Activated CD4-positive, alpha-beta memory T cell treated with anti-CD3 and anti-CD28 coated beads for 36 hours (primary cell): Measurements from ENCODE around the gene SLC17A4. TPM values are rescaled to one million over a fixed set of nuclear protein-coding genes. Genes with fewer than 3 reads are reported as not detected.
A peak's percentile ranks its signal among the peaks of the same experiment; 100 is the strongest.

Experiments used
- CTCF ChIA-PET: fragments of 350-600 bp; sonication (Branson Sonifier 250); formaldehyde crosslinking; loops from one replicate; lab custom pipeline; 2021; ENCODE audit warnings: antibody characterized with exemption, inconsistent platforms; lab: Charles Lee
- POLR2A ChIA-PET: fragments of 350-600 bp; sonication (Branson Sonifier 250); formaldehyde crosslinking; loops from one replicate; lab custom pipeline; 2021; ENCODE audit warnings: antibody characterized with exemption; lab: Charles Lee
- DNase-seq: peaks from one replicate; pipeline ENCODE4 v3.0.0-alpha.2; 2020
- H3K27ac Mint-ChIP-seq: one replicate; pipeline ENCODE4 v1.8.0; 2021; ENCODE audit warnings: mixed read lengths
- H3K27me3 Mint-ChIP-seq: one replicate; pipeline ENCODE4 v1.8.0; 2021; ENCODE audit warnings: mixed read lengths
- H3K36me3 Mint-ChIP-seq: one replicate; pipeline ENCODE4 v1.8.0; 2021; ENCODE audit warnings: mixed read lengths
- H3K4me1 Mint-ChIP-seq: one replicate; pipeline ENCODE4 v1.8.0; 2021; ENCODE audit warnings: low read depth, mixed read lengths
- H3K4me3 Mint-ChIP-seq: one replicate; pipeline ENCODE4 v1.8.0; 2021; ENCODE audit warnings: mild to moderate bottlenecking, mixed read lengths
- H3K9me3 Mint-ChIP-seq: one replicate; pipeline ENCODE4 v1.8.0; 2021; ENCODE audit warnings: mixed read lengths
- intact Hi-C: fragments of 100-400 bp; cut with micrococcal nuclease; formaldehyde crosslinking; loops from one replicate; pipeline ENCODE4 v1.15.1; 2023
- total RNA-seq, 2 experiments: library from RNA; stranded (reverse); gene quantifications; one replicate each; pipeline ENCODE4 v1.2.3, GENCODE V29; 2021

SLC17A4 gene
- total RNA-seq, 2 experiments from 2014 or later: not detected

DNA sequence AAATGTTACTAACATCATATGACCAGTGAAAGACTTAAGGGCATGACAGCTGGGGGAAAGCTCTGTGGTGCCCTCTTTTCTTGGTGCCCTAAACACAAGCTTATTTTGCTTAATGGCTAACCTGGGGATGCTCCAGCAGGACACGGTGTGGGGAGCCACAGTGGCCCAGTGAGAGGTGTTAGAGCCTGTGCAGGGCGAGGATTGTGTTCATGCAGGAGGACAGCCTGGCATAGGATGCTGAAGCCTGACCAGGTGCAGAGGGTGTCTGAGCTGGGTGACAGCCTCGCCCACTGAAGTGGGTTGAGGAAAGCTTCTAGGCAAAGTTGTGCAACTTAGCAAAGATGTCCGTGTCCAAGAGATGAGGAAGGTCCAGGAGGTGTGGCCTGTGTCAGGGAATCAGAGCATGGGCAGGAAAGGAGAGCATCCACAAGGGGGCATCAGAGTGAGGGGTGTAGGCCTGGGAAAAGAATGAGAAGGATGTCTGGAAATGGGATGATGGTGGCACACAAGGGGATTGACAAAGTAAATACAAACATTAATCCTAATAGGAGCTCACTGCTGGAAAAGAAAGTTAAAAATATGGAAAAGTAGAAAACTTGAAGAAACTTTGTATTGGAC is 33.9 kb downstream of the SLC17A4 start:
- no peaks in the 10 kb centered on the region for H3K27me3 Mint-ChIP-seq
- no peak overlapping the region for H3K4me3 Mint-ChIP-seq
- POLR2A ChIA-PET: no interaction called here
- H3K27ac Mint-ChIP-seq: no peak overlapping the region
- H3K36me3 Mint-ChIP-seq: no peaks in the 10 kb centered on the region
- DNase-seq: peak; percentile 63
- intact Hi-C loops: loop anchor here (2.0 to 5.0 kb wide), 4 partner anchors 39 to 204 kb away; no protein-coding TSS in a partner anchor
- H3K4me1 Mint-ChIP-seq: peaks cover 11% of the 10 kb centered on the region
- CTCF ChIA-PET: interaction anchor here (0.8 to 5.6 kb wide), 22 partner anchors 15 to 298 kb away, joined by 3 to 48 read pairs (median 5); a partner anchor contains a TSS
- no peaks in the 10 kb centered on the region for H3K9me3 Mint-ChIP-seq

GRCh38 chr6:25789475-25789874 is 34.9 kb downstream of the SLC17A4 start:
- POLR2A ChIA-PET: no interaction called here
- CTCF ChIA-PET: interaction anchor here (0.5 to 5.6 kb wide), 14 partner anchors 16 to 519 kb away, joined by 3 to 48 read pairs (median 4); a partner anchor contains a TSS
- DNase-seq: no peak
- H3K9me3 Mint-ChIP-seq: no peaks in the 10 kb centered on the region
- H3K27ac Mint-ChIP-seq: no peak overlapping the region
- H3K27me3 Mint-ChIP-seq: no peaks in the 10 kb centered on the region
- H3K4me1 Mint-ChIP-seq: peaks cover 11% of the 10 kb centered on the region
- intact Hi-C loops: loop anchor here (2.0 to 5.0 kb wide), 4 partner anchors 38 to 203 kb away; no protein-coding TSS in a partner anchor
- H3K36me3 Mint-ChIP-seq: no peaks in the 10 kb centered on the region
- H3K4me3 Mint-ChIP-seq: no peak overlapping the region

DNA sequence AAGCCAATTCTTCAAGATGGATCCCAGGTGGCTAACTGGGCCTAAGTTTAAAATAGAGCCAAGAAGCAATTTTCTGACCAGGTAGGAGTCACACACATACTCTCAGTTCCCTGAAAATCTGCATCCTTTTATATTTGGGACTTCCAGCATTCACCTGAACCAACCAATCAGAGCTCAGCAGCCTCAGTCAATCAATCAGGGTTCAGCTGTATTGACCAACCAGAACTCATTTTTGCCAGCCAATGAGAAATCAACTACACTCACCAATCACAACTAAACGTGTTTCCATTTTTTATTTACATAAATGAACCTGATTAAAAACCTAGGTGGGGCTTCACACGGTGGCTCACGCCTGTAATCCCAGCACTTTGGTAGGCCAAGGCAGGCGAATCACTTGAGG is 37.5 kb downstream of the SLC17A4 start:
- no peak overlapping the region for H3K4me3 Mint-ChIP-seq
- intact Hi-C loops: no loop called here
- POLR2A ChIA-PET: no interaction called here
- H3K27ac Mint-ChIP-seq: no peak overlapping the region
- H3K36me3 Mint-ChIP-seq: no peaks in the 10 kb centered on the region
- no peaks in the 10 kb centered on the region for H3K9me3 Mint-ChIP-seq
- peaks cover 11% of the 10 kb centered on the region for H3K4me1 Mint-ChIP-seq
- no peak for DNase-seq
- CTCF ChIA-PET: interaction anchor here (5.6 kb wide), 1 partner anchor 211 kb away, joined by 48 read pairs; no protein-coding TSS in a partner anchor
- peaks cover 4% of the 10 kb centered on the region for H3K27me3 Mint-ChIP-seq

- no peaks in the 10 kb centered on the region for H3K36me3 Mint-ChIP-seq
- peaks cover 7% of the 10 kb centered on the region for H3K27me3 Mint-ChIP-seq
- DNase-seq: no peak
- H3K4me3 Mint-ChIP-seq: no peak overlapping the region
- intact Hi-C loops: no loop called here
- CTCF ChIA-PET: interaction anchor here (1.6 kb wide), 1 partner anchor 76 kb away, joined by 3 read pairs; no protein-coding TSS in a partner anchor
- POLR2A ChIA-PET: no interaction called here
- no peaks in the 10 kb centered on the region for H3K9me3 Mint-ChIP-seq
- peaks cover 3% of the 10 kb centered on the region for H3K4me1 Mint-ChIP-seq
- no peak overlapping the region for H3K27ac Mint-ChIP-seq
These were observed 39.4 kb downstream of the SLC17A4 start for GRCh38 chr6:25793970-25794369.

DNA sequence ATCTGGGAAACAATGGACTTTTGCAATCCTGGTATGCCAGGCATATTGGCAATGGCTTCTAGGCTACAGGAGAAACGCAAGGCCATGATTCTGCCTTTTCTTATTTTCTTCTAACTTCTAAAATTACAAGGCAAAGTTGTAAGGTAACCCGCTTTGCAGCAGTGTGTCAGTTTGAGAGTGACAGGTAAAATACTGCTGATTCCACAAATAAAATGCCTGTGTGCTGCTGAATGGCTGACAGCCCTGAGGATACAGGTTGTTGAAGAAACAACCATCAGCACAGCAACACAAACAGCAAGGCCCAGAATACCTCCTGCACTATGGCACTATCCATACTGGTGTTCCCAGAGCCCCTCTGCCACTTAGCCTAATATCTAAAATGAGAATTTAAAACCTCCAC is 40.2 kb downstream of the SLC17A4 start:
- Mint-ChIP-seq H3K4me1 (peaks cover under 1% of the 10 kb centered on the region), H3K36me3 (no peaks in the 10 kb centered on the region), H3K4me3 (no peak overlapping the region), H3K27me3 (peaks cover 7% of the 10 kb centered on the region), H3K9me3 (no peaks in the 10 kb centered on the region), H3K27ac (no peak overlapping the region)
- intact Hi-C loops: no loop called here
- POLR2A ChIA-PET: no interaction called here
- DNase-seq: no peak
- CTCF ChIA-PET: no interaction called here

DNA sequence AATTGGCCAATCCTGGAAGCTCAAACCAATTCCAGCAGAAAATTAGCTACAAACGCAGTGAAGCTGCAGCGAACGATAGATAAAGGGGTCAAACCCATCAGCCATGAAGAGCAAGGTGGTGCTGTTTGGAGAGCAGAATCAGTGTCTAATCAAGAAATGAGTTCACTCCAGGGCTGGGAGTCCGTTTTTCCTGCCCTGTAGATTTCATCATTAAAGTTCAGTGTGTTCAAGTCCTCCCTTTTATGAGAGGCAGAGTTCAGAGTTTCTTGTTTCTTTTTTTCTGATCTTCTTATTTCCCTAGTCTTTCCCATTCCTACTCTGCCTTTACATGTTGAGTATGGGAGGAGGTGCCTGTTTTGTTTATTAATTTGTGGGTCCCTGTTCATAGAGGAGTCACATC is 46.9 kb downstream of the SLC17A4 start:
- Mint-ChIP-seq H3K27me3 (peaks cover 24% of the 10 kb centered on the region), H3K36me3 (no peaks in the 10 kb centered on the region), H3K27ac (no peak overlapping the region), H3K9me3 (no peaks in the 10 kb centered on the region), H3K4me1 (no peaks in the 10 kb centered on the region), H3K4me3 (no peak overlapping the region)
- DNase-seq: no peak
- intact Hi-C loops: no loop called here
- CTCF ChIA-PET: no interaction called here
- POLR2A ChIA-PET: no interaction called here

DNA sequence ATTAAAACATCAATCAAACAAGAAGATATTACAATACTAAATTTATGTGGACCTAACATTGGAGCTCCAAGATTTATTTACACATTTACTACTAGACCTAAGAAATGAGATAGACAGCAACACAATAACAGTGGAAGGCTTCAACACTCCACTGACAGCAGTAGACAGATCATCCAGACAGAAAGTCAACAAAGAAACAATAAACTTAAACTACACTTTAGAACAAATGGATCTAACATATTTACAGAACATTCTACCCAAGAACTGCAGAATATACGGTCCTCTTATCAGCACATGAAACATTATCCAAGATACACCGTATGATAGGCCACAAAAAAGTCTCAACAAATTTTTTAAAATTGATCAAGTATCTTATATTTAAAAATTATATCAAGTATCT is 50.3 kb downstream of the SLC17A4 start:
- no peak for DNase-seq
- Mint-ChIP-seq H3K36me3 (no peaks in the 10 kb centered on the region), H3K4me3 (no peak overlapping the region), H3K27ac (no peak overlapping the region), H3K9me3 (no peaks in the 10 kb centered on the region), H3K4me1 (no peaks in the 10 kb centered on the region), H3K27me3 (peaks cover 25% of the 10 kb centered on the region)
- ChIA-PET POLR2A (no interaction called here), CTCF (interaction anchor here (2.3 kb wide), 1 partner anchor 16 kb away, joined by 12 read pairs; no protein-coding TSS in a partner anchor)
- intact Hi-C loops: no loop called here

DNA sequence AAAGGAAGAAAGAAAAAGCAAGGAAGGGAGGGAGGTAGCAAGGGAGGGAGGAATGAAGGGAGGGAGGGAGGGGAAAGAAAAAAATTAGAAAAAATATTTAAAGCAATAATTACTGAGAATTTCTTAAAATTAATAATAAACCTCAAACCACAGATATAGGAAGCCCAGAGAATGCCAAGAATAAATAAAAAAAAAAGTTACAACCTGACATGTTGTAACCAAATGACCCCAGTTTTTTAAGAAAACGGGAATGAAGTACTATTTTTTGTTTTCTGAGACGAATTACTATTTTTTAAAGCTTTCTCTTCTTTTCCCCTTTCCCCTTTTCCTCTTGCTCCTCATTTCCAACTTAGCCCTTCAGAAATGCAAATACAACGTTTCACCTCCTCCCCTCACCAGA is 60.7 kb downstream of the SLC17A4 start:
- Mint-ChIP-seq H3K9me3 (no peaks in the 10 kb centered on the region), H3K4me1 (no peaks in the 10 kb centered on the region), H3K36me3 (no peaks in the 10 kb centered on the region), H3K27me3 (peaks cover 10% of the 10 kb centered on the region), H3K4me3 (no peak overlapping the region), H3K27ac (no peak overlapping the region)
- intact Hi-C loops: no loop called here
- DNase-seq: no peak
- CTCF ChIA-PET: interaction anchor here (0.6 to 1.5 kb wide), 2 partner anchors 27 to 549 kb away, joined by 3 to 6 read pairs; no protein-coding TSS in a partner anchor
- POLR2A ChIA-PET: no interaction called here

DNA sequence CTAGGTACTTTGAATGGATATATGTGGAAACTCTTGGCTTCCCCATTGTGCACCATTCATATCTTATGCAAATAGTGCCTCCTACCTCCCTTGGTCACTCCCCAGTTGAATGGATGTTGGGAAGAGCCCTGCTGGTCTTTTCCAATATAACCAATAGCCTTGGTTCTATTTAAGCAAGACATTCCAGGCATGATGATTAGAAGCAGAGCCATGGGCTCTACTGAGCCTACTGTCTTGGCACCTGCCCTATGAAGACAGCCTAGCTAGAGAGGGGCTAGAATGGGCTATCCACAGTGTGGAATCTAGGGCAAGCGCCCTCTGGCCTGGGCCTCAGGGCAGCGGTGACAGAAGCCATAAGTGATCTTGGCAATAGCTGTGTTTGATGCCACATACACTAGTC is 61.7 kb downstream of the SLC17A4 start:
- H3K27me3 Mint-ChIP-seq: peaks cover 10% of the 10 kb centered on the region
- peaks cover 2% of the 10 kb centered on the region for H3K4me1 Mint-ChIP-seq
- H3K4me3 Mint-ChIP-seq: no peak overlapping the region
- H3K9me3 Mint-ChIP-seq: no peaks in the 10 kb centered on the region
- intact Hi-C loops: no loop called here
- no peaks in the 10 kb centered on the region for H3K36me3 Mint-ChIP-seq
- CTCF ChIA-PET: interaction anchor here (1.1 kb wide), 1 partner anchor 27 kb away, joined by 3 read pairs; no protein-coding TSS in a partner anchor
- no peak overlapping the region for H3K27ac Mint-ChIP-seq
- POLR2A ChIA-PET: no interaction called here
- DNase-seq: no peak

- Mint-ChIP-seq H3K9me3 (peaks cover 11% of the 10 kb centered on the region), H3K36me3 (peaks cover 3% of the 10 kb centered on the region), H3K4me1 (peaks cover 5% of the 10 kb centered on the region), H3K4me3 (no peak overlapping the region), H3K27ac (no peak overlapping the region), H3K27me3 (peaks cover 19% of the 10 kb centered on the region)
- CTCF ChIA-PET: no interaction called here
- intact Hi-C loops: no loop called here
- no peak for DNase-seq
- POLR2A ChIA-PET: no interaction called here
These were observed 66.8 kb downstream of the SLC17A4 start for GRCh38 chr6:25821341-25821740.

GRCh38 chr6:25829375-25829774 is 74.8 kb downstream of the SLC17A4 start:
- H3K4me3 Mint-ChIP-seq: no peak overlapping the region

GRCh38 chr6:25830458-25830857 is 75.9 kb downstream of the SLC17A4 start:
- DNase-seq: no peak
- ChIA-PET CTCF (no interaction called here), POLR2A (no interaction called here)
- Mint-ChIP-seq H3K4me3 (no peak overlapping the region), H3K27me3 (peaks cover 22% of the 10 kb centered on the region), H3K36me3 (peaks cover 1% of the 10 kb centered on the region), H3K9me3 (peaks cover 10% of the 10 kb centered on the region), H3K4me1 (peaks cover 9% of the 10 kb centered on the region), H3K27ac (no peak overlapping the region)
- intact Hi-C loops: no loop called here

More at GRCh38 chr6:25829375-25829774, 74.8 kb downstream of the SLC17A4 start:
- intact Hi-C loops: loop anchor here (1.0 to 5.0 kb wide), 3 partner anchors 13 to 42 kb away; no protein-coding TSS in a partner anchor
- DNase-seq: no peak
- Mint-ChIP-seq H3K27me3 (peaks cover 26% of the 10 kb centered on the region), H3K4me1 (peaks cover 9% of the 10 kb centered on the region), H3K27ac (no peak overlapping the region), H3K36me3 (peaks cover 3% of the 10 kb centered on the region), H3K9me3 (peaks cover 11% of the 10 kb centered on the region)
- ChIA-PET CTCF (interaction anchor here (0.6 to 1.2 kb wide), 2 partner anchors 53 to 163 kb away, joined by 3 to 4 read pairs; no protein-coding TSS in a partner anchor), POLR2A (interaction anchor here (1.0 kb wide), 1 partner anchor 14 kb away, joined by 3 read pairs; no protein-coding TSS in a partner anchor)
